ENCODE measurements around the gene EHD4.
A peak's percentile ranks its signal among the peaks of the same experiment; 100 is the strongest.

The EHD4 gene

GRCh38 chr15:41933771-41934170, 38.6 kb downstream of the EHD4 start:
- DNase-seq: no peak

- DNase-seq: no peak
Measured at GRCh38 chr15:41933326-41933725, 39.0 kb downstream of the EHD4 start.

- DNase-seq: no peak
Measured at GRCh38 chr15:41932511-41933289, 39.7 kb downstream of the EHD4 start.

- DNase-seq: no peak
Measured at GRCh38 chr15:41932101-41932500, 40.3 kb downstream of the EHD4 start.

- no peak for DNase-seq
Measured at GRCh38 chr15:41930867-41931222, 41.5 kb downstream of the EHD4 start.

- DNase-seq: no peak
Measured at GRCh38 chr15:41930221-41930866, 42.0 kb downstream of the EHD4 start.

- DNase-seq: no peak
Measured at GRCh38 chr15:41928637-41929620, 43.4 kb downstream of the EHD4 start.

- DNase-seq: no peak
Measured at GRCh38 chr15:41928100-41928499, 44.3 kb downstream of the EHD4 start.

- no peak for DNase-seq
Measured at GRCh38 chr15:41927536-41927935, 44.8 kb downstream of the EHD4 start.

- DNase-seq: no peak
Measured at GRCh38 chr15:41926185-41927056, 45.9 kb downstream of the EHD4 start.

- DNase-seq: no peak
Measured at GRCh38 chr15:41925086-41925608, 47.2 kb downstream of the EHD4 start.

- no peak for DNase-seq
Measured at GRCh38 chr15:41923401-41923997, 48.9 kb downstream of the EHD4 start.

GRCh38 chr15:41922353-41922752, 50.0 kb downstream of the EHD4 start:
- DNase-seq: no peak

GRCh38 chr15:41921639-41922038, 50.7 kb downstream of the EHD4 start:
- DNase-seq: no peak

- no peak for DNase-seq
Measured at GRCh38 chr15:41921167-41921566, 51.2 kb downstream of the EHD4 start.

- no peak for DNase-seq
Measured at GRCh38 chr15:41919954-41920538, 52.3 kb downstream of the EHD4 start.

GRCh38 chr15:41919201-41919820, 53.0 kb downstream of the EHD4 start:
- DNase-seq: no peak

- DNase-seq: no peak
Measured at GRCh38 chr15:41918506-41919126, 53.7 kb downstream of the EHD4 start.

GRCh38 chr15:41917767-41918430, 54.5 kb downstream of the EHD4 start:
- DNase-seq: peak; percentile 19

Measured in hematopoietic multipotent progenitor cell treated with erythropoietin and hydrocortisone succinate and interleukin-3 and kit ligand, for 8 days (in vitro differentiated cells).